ENCODE measurements around the gene ZNF609.

DNA sequence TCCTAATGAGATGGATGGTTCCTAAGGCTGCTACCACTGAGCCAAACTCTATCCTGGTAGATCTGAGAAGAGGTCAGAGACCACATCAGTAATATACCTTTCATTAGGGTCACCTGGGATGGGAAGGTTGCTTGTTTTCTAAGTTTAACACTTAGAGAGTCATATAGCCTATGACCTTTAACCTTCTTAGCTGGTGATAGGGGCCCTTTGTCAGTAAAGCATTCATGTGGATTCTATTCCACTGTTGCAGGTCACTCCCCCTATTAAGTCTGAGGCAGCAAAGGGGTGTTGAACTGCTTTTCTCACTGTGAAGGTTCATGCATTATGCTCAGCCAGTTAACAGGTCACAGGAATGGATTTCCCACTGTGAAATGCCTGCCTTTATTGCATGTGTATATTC lies 6.1 kb upstream of the ZNF609 start:
- TF ChIP-seq, protein P1, sequence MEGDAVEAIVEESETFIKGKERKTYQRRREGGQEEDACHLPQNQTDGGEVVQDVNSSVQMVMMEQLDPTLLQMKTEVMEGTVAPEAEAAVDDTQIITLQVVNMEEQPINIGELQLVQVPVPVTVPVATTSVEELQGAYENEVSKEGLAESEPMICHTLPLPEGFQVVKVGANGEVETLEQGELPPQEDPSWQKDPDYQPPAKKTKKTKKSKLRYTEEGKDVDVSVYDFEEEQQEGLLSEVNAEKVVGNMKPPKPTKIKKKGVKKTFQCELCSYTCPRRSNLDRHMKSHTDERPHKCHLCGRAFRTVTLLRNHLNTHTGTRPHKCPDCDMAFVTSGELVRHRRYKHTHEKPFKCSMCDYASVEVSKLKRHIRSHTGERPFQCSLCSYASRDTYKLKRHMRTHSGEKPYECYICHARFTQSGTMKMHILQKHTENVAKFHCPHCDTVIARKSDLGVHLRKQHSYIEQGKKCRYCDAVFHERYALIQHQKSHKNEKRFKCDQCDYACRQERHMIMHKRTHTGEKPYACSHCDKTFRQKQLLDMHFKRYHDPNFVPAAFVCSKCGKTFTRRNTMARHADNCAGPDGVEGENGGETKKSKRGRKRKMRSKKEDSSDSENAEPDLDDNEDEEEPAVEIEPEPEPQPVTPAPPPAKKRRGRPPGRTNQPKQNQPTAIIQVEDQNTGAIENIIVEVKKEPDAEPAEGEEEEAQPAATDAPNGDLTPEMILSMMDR (IDR thresholded peaks at IDR 0.05; ENCODE audit: poor library complexity): no peak
- no peak for TF ChIP-seq EZH2phosphoT487 (IDR thresholded peaks at IDR 0.05; ENCODE audit: low read depth, severe bottlenecking, unreplicated experiment)
